RWPE2 (cell line): ENCODE results near the gene CCL14.
"Not testable (repeated sequence)": the region's sequence is repeated elsewhere in the genome, so short reads cannot be mapped to it uniquely, and the experiment has no call there.

Experiments
- ATAC-seq: fragments of 200-7000 bp; cut with Tn5 transposase; 3 replicates; pipeline ENCODE4 v1.9.1; 2021; ENCODE audit warnings: low read depth
- DNase-seq: peaks from one replicate; pipeline ENCODE4 v3.0.0-alpha.2; 2020; ENCODE audit warnings: low spot score
- H3K27ac ChIP-seq: fragments of 450-650 bp; 2 replicates; pipeline ENCODE4 v1.5.1; 2017; ENCODE audit warnings: mild to moderate bottlenecking; ENCODE audit not compliant: poor library complexity, severe bottlenecking
- H3K27me3 ChIP-seq: fragments of 250-450 bp; sonication (Bioruptor Pico); 2 replicates; pipeline ENCODE4 v1.5.1; 2021; ENCODE audit warnings: mild to moderate bottlenecking, moderate library complexity; ENCODE audit not compliant: insufficient read depth, poor library complexity, severe bottlenecking
- H3K36me3 ChIP-seq: fragments of 250-450 bp; sonication (Bioruptor Pico); 2 replicates; pipeline ENCODE4 v1.5.1; 2020; ENCODE audit warnings: low read depth, mild to moderate bottlenecking, moderate library complexity
- H3K4me1 ChIP-seq: fragments of 250-450 bp; sonication (Bioruptor Pico); 2 replicates; pipeline ENCODE4 v1.5.1; 2021; ENCODE audit warnings: mild to moderate bottlenecking, moderate library complexity; ENCODE audit not compliant: insufficient read depth, poor library complexity, severe bottlenecking
- H3K4me3 ChIP-seq: fragments of 250-450 bp; sonication (Bioruptor Pico); 2 replicates; pipeline ENCODE4 v1.5.1; 2021; ENCODE audit warnings: mild to moderate bottlenecking, moderate library complexity; ENCODE audit not compliant: severe bottlenecking
- H3K9me3 ChIP-seq: fragments of 250-450 bp; sonication (Bioruptor Pico); 2 replicates; pipeline ENCODE4 v1.5.1; 2021; ENCODE audit warnings: mild to moderate bottlenecking, moderate library complexity; ENCODE audit not compliant: severe bottlenecking
- TF ChIP-seq, protein P1 (sequence below): fragments of 450-650 bp; IDR thresholded peaks from one replicate; pipeline ENCODE4 v1.5.1; 2017; ENCODE audit warnings: mild to moderate bottlenecking, moderate library complexity; ENCODE audit not compliant: poor library complexity, severe bottlenecking

Gene CCL14

DNA sequence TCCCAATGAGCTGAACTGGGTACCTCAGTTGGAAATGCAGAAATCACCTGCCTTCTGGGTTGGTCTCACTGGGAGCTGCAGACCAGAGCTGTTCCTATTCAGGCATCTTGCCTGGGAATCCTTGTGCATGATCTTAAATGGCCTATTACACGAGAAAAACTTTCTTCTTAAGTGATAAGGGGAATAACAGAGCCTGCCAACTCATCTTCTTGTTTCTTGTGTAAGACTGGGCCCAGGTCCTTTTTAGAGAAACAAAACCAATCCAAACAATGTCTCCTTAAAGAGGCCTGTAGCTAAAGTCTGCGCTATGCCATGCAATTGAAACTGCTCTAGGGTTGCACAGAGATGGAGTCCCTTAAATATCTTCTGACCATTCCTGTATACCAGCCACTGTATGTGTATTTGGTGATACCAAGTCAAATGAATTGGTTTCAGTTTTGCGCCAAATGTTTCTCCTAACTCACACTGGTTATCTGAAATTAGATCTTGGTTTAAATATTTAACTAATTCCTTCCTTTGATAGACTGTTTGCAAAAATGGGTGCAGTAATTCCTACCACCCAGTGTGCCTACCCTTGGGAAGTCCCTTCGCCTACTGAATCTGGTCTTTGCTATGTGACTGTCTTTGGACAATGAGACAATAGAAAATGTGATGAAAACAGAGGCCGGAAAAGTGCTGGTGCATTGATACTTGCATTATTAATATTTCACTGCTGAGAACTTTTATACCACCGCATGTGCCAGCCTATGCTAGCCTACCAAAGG, 37.8 kb upstream of the CCL14 start:
- Histone ChIP-seq H3K36me3 (no peaks in the 10 kb centered on the region), H3K4me3 (no peak overlapping the region), H3K4me1 (no peaks in the 10 kb centered on the region), H3K9me3 (no peaks in the 10 kb centered on the region), H3K27ac (no peak overlapping the region), H3K27me3 (peaks cover 37% of the 10 kb centered on the region)
- no peak for ATAC-seq
- TF ChIP-seq, protein P1, sequence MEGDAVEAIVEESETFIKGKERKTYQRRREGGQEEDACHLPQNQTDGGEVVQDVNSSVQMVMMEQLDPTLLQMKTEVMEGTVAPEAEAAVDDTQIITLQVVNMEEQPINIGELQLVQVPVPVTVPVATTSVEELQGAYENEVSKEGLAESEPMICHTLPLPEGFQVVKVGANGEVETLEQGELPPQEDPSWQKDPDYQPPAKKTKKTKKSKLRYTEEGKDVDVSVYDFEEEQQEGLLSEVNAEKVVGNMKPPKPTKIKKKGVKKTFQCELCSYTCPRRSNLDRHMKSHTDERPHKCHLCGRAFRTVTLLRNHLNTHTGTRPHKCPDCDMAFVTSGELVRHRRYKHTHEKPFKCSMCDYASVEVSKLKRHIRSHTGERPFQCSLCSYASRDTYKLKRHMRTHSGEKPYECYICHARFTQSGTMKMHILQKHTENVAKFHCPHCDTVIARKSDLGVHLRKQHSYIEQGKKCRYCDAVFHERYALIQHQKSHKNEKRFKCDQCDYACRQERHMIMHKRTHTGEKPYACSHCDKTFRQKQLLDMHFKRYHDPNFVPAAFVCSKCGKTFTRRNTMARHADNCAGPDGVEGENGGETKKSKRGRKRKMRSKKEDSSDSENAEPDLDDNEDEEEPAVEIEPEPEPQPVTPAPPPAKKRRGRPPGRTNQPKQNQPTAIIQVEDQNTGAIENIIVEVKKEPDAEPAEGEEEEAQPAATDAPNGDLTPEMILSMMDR: no peak
- DNase-seq: no peak

DNA sequence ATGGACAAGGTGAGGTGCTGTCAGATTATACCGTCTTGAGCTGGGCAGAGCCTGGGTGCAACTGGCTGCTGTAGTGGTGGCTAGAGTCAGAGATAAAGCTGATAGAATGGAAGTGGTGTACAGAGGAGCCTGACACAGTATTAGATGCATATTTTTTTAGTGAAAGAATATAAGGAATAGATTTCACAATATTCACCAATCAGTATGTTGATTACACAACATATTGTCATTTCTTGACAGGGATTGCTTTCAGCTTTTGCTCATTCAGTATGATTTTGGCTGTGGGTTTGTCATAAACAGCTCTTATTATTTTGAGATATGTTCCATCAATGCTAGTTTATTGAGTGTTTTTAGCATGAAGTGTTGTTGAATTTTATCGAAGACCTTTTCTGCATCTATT, 32.9 kb upstream of the CCL14 start:
- no peaks in the 10 kb centered on the region for H3K36me3 ChIP-seq
- no peaks in the 10 kb centered on the region for H3K9me3 ChIP-seq
- DNase-seq (no peak), ATAC-seq (no peak)
- peaks cover 40% of the 10 kb centered on the region for H3K27me3 ChIP-seq
- no peaks in the 10 kb centered on the region for H3K4me1 ChIP-seq
- no peak overlapping the region for H3K4me3 ChIP-seq
- H3K27ac ChIP-seq: no peak overlapping the region
- TF ChIP-seq, protein P1: no peak

DNA sequence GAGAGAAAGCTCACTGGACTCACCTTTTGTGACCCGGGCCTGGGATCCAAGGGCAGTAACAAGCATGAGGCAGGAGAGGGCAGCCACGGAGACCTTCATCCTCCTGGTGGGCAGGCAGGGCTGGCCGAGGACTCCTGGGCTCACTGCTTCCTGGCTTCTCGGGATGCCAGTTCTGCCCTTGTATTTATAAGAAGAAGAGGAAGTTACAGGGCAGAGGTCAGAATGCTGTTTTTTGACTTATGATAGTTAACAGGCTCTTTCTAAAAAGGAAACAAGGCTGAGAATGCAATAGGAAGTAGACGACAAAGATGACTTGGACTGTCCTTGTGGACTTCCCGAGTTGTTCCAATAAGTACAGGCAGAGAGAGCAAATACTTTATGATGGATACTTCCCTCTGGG, 31.3 kb upstream of the CCL14 start, which contains the start of gene CCL23:
Gene CCL23, minus strand, starts transcription at position 174 of the 400 bp plus-strand sequence. Its CDS starts 75 bp downstream, at position 99.
- peaks cover 32% of the 10 kb centered on the region for H3K27me3 ChIP-seq
- DNase-seq (no peak), ATAC-seq (no peak)

DNA sequence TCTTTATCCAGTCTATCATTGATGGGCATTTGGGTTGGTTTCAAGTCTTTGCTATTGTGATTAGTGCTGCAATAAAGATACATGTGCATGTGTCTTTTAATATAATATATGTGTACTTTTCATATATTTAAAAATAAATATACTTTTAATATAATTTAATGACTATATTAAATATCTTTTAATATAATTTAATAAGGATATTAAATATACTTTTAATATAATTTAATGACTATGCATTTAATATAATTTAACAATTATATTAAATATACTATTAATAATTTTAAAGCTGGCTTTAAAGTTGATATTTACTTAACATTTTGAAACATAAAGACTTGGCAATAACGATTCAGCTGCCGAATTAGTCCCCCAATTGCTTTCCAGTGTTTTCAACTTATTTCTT, 30.0 kb upstream of the CCL14 start:
- TF ChIP-seq, protein P1: no peak
- Histone ChIP-seq H3K4me3 (no peak overlapping the region), H3K9me3 (no peaks in the 10 kb centered on the region), H3K4me1 (no peaks in the 10 kb centered on the region), H3K27ac (no peak overlapping the region), H3K36me3 (no peaks in the 10 kb centered on the region), H3K27me3 (peaks cover 23% of the 10 kb centered on the region)
- ATAC-seq (no peak), DNase-seq (no peak)

More for the DNA sequence above, 31.3 kb upstream of the CCL14 start, which contains the start of gene CCL23:
- H3K4me3 ChIP-seq: no peak within 1 kb of the TSS
- H3K9me3 ChIP-seq: no peaks in the 10 kb centered on the region
- TF ChIP-seq, protein P1: no peak
- H3K27ac ChIP-seq: no peak within 1 kb of the TSS
- no peaks in the 10 kb centered on the region for H3K4me1 ChIP-seq
- H3K36me3 ChIP-seq: no peaks in the 10 kb centered on the region

DNA sequence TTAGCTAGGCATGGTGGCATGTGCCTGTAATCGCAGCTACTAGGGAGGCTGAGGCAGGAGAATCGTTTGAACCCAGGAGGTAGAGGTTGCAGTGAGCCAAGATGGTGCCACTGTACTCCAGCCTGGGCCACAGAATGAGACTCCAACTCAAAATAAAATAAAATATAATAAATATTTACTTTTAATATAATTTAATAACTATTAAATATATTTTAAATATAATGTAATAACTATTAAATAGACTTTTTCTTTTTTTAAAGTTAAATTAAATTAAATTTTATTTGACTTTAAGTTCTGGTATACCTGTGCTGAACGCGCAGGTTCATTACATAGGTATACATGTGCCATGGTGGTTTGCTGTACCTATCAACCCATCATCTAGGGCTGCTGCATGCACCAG, 29.4 kb upstream of the CCL14 start:
- peaks cover 19% of the 10 kb centered on the region for H3K27me3 ChIP-seq
- DNase-seq, H3K27ac ChIP-seq, H3K36me3 ChIP-seq, H3K4me3 ChIP-seq, H3K9me3 ChIP-seq, ATAC-seq, H3K4me1 ChIP-seq: not testable (repeated sequence)
